ENCODE measurements around the gene RBM34. TPM values are rescaled to one million over a fixed set of nuclear protein-coding genes. Genes with fewer than 3 reads are reported as not detected.

Gene RBM34
- total and polyA plus RNA-seq, 10 of the 15 experiments (the other 5 are each of a cell fraction or from before 2014, with no cell fraction given), result 46.4 to 132 (median 109) TPM

- TF ChIP-seq BACH1 (IDR thresholded peaks at IDR 0.05; ENCODE audit: borderline replicate concordance) (peak; percentile 44; the same call in 1 of the 2 replicates), HCFC1 (IDR thresholded peaks at IDR 0.05; ENCODE audit: low read length) (peak; percentile 64), ZNF687 (IDR thresholded peaks at IDR 0.05) (peak; percentile 83), GATAD2B (conservative IDR thresholded peaks at IDR 0.05; ENCODE audit: low read depth) (peak; percentile 78; the same call in 1 of the 2 replicates), MEF2B (IDR thresholded peaks at IDR 0.05; ENCODE audit: partially characterized antibody, poor library complexity, severe bottlenecking) (peak; percentile 8), ZNF592 (IDR thresholded peaks at IDR 0.05) (no peak), ZBED1 (IDR thresholded peaks at IDR 0.05; ENCODE audit: borderline replicate concordance) (0 out of 2 replicates have a peak, but pooled peaks have one; percentile 52), POLR2AphosphoS2 (IDR thresholded peaks at IDR 0.05; ENCODE audit: low read depth, low read length) (peak; percentile 79), YBX1 (IDR thresholded peaks at IDR 0.05) (no peak), IRF5 (IDR thresholded peaks at IDR 0.05; ENCODE audit: borderline replicate concordance) (peak; percentile 18; the same call in 1 of the 2 replicates), ELK1 (IDR thresholded peaks at IDR 0.05; ENCODE audit: low read depth, low read length) (peak; percentile 92), PAX5 (IDR thresholded peaks at IDR 0.05; ENCODE audit: borderline replicate concordance, low read depth, low read length) (peak; percentile 55; the same call in 1 of the 2 replicates), MAX (IDR thresholded peaks at IDR 0.05; ENCODE audit: low read depth, low read length) (peak; percentile 81), STAT1 (conservative IDR thresholded peaks at IDR 0.05) (peak; percentile 81; the same call in 1 of the 2 replicates), RFX5 (IDR thresholded peaks at IDR 0.05; ENCODE audit: low read depth, low read length) (0 out of 2 replicates have a peak, but pooled peaks have one; percentile 20), CEBPB (IDR thresholded peaks at IDR 0.05; ENCODE audit: borderline replicate concordance in 1 of 2, low read depth in 2 of 2, low read length in 2 of 2) (no peak), ZNF217 (IDR thresholded peaks at IDR 0.05) (no peak), EED (IDR thresholded peaks at IDR 0.05; ENCODE audit: low read depth) (peak; percentile 85), POLR2A (IDR thresholded peaks at IDR 0.05; ENCODE audit: low read depth, low read length) (peak; percentile 99)
These were observed 32.4 kb downstream of the RBM34 start, which contains the start of gene TOMM20 (continued) for GRCh38 chr1:235128456-235129328.

All from GM12878 (cell line).